Kidney capillary endothelial cell (primary cell): Measurements from ENCODE around the gene PMP22.
A peak's percentile ranks its signal among the peaks of the same experiment; 100 is the strongest.

Experiments
- DNase-seq: peaks from one replicate; pipeline ENCODE4 v3.0.0-alpha.2; 2018; ENCODE audit warnings: low spot score

The PMP22 gene

DNA sequence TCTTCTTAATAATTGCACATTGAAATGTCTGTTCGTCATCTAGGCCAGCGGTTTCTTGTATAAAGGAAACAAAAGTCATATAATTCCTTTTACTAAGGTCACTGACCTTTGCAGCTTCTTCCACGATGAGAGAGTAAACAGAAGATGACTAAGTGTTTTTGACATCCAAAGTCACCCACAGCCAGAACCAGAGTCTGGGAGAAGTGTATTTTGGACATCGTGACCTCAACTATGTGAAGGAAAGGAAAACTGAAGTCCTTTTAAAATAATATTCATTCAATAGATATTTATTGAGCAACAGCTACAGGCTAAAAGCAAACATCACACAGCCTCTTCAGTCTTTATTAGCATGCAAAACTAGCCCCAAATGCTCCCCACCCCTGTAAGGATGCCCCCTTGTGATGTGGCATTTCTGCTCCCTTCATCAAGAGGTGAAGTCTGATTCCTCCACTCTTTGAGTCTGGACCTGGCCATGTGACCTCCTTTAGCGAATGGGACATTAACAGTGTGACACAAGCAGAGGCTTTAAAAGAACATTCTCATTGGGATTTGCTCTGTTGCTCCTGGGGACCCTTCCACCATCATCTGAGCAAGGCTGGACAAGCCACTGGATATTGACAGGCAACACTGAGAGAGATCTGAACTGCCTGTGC is 8.1 kb upstream of the PMP22 start:
- DNase-seq: peak; percentile 58

DNA sequence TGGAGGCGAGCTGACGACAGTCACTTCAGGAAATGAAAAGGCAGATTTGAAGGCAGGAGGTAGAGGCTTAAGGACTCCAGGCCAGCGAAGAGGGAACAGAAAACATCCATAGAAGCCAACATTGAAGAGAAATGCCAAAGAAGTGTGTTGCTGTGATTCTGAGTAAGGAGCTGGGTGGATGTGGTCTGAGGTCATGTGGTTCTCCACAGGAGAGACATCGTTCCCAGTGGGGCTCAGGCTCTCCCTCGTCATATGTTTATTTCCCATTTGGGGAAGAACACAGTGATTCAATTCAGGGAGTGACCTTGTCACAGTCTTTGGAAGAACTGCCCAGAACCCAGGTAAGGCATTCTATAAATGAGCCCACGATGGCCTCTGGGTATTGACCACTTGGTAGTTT is 6.6 kb upstream of the PMP22 start:
- no peak for DNase-seq

DNA sequence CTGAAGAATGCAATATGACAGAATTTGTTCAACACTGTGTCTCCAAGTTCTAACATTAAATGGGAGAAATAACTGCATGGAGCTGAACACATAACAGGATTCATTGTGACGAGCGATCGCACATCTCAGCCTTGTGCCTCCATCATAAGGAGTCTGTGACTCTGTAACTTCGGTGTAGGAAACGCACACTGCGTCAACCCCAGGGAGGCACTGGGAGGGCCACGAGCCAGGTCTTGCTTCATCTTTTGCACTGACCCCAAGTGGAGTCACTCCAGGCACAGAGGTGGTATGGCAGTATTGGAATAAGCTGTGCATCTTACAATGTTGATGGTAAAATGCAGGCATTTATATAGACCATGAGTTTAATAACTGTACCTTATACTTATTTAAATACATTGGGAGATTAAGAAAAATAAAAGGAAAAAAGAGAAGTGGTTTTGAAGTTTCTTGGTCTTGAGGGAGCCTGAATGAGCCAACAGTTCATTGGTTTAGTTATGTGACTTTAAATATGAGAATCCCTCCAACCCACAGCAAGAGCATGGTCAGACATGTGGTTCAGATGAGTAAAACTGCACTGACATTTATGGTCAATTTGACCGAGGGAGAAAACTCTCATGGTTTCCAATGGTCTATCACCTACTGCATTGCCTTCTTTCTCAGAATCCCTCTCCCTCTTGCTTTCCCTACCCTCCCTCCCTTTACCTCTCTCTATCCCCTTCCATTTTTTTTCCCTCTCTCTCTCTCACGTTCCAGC is 5.7 kb upstream of the PMP22 start:
- no peak for DNase-seq

- DNase-seq: no peak
These were observed 4.6 kb upstream of the PMP22 start for GRCh38 chr17:15269780-15270089.

DNA sequence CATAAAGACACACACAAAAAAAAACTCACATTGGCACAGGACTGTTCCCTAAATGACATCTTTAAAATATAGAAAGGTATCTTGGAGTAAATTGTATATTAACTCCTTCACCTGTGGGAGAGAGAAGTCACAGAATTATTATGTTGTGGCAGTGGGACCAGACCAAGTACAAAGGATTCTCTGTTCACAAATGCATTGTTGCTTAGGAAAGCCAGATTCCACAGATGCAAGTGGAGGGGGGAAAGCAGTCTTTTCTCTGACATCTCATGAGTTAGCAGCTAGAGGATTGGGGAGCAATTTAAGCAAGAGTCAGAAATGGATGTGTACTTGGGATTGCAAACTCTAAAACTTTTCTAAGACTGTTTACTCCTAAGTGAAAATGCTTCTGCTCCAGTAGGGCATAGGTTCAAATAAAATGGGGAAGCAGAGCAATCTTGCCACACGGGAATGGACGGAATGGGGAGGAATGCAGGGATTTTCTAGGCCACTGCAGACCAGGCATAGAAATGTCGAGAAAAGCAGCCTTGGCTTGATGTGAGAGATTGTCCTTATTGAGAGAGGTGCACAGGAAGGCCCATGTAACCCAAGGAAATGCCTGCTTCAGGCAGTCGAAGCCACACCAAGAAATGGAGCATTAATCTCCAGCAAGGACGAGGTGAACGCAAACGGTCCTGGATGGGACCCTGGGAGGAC is 4.1 kb upstream of the PMP22 start:
- no peak for DNase-seq

DNA sequence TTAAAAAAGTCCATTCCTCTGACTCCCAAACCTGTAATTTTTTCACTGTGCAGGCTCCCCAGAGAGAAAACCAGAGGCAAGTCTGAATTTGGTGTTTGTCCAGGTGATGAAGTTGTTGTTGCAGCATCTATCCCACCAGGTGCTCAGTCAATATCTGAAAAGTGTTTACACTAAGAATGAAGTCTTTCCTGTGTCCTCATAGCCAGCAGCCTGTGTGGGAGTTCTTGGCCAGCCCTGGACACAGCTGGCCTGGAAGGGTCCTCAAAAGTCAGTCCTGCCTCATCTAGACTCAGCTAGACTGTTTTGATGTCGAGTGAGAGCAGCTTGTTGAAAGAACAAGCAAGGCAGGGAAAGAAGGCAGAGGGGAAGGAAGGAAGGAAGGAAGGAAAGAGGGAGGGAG is 3.3 kb upstream of the PMP22 start:
- DNase-seq: no peak

GRCh38 chr17:15267996-15268395 is 2.9 kb upstream of the PMP22 start:
- no peak for DNase-seq

DNA sequence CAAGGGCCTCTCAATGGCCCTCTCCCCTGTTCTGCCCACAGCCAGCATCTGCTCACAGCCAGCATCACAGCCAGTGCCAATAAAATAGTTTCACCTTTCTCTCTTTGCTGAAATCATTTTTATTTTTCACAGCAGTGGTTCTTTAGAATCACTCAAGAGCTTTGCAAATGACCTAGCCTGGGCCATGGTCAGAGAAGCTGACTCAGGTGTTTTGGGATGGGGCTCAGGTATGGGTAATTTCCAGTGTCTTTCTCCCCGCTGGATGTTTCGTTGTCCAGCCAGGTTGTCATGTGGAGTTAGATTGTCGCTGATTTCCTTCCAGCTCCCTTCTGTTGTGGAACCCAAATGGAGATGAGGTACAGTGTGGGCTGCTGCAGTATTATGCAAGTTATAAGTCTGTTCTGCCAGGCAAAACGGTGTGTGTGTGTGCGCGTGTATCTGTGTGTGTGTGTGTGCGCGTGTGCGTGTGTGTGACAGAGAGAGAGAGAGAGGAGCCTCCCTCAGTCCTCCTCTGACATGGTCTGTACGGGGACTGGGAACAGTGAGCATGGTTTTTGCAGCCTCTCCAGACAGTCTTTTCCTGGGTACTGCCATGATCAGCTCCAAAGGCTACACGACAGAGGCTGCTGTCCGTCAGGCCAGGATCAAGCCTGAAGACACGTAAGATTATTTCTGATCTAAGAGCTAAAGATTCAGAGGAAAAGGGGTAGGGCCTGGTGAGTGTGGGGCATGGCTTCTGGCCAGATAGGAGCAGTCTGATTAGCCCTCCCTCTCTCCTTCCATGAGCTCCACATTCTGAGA is 1.4 kb upstream of the PMP22 start:
- no peak for DNase-seq

- no peak for DNase-seq
These were observed 584 bp downstream of the PMP22 start for GRCh38 chr17:15264542-15264941.

DNA sequence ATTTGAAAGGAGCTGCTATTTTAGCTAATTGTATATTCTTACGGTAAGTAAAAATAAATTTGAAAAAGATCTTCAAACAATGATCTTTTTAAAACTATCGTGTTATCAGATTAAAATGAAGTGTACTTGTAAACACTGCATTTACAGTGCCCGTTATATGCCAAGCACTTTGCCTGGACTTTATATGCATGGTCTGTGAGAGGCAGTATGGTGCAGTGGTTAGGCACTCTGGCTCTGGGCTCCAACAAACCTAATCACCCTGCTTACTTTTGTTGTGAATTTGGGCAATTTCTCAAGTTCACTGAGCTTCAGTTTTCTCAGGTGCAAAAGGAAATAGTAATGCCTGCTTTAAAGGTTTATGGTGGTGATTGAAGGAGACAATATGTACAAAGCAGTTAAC is 1.4 kb downstream of the PMP22 start:
- DNase-seq: no peak

DNA sequence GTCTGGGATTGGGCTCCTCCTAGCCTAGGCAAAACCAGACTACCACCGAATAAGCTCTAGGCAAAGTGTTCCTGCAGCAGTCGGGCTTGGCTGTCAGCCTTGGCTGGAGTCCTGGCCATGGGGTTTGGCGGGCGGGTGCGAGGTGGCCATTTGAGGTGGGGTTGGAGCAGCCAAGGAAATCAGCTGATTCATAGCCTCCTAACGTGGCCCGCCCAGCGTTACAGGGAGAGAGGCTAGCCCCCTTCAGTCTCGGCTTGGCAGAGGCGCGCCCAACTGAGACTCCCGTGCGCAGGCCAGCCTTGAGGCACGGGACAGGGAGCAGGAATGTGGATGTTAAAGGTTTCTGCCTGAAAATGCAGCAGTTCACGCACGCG is 1.9 kb downstream of the PMP22 start:
- peak; percentile 60 for DNase-seq

GRCh38 chr17:15262291-15263205 is 2.6 kb downstream of the PMP22 start:
- DNase-seq: peak; percentile 81

- peak; percentile 30 for DNase-seq
These were observed 3.3 kb downstream of the PMP22 start for GRCh38 chr17:15261802-15262290.

DNA sequence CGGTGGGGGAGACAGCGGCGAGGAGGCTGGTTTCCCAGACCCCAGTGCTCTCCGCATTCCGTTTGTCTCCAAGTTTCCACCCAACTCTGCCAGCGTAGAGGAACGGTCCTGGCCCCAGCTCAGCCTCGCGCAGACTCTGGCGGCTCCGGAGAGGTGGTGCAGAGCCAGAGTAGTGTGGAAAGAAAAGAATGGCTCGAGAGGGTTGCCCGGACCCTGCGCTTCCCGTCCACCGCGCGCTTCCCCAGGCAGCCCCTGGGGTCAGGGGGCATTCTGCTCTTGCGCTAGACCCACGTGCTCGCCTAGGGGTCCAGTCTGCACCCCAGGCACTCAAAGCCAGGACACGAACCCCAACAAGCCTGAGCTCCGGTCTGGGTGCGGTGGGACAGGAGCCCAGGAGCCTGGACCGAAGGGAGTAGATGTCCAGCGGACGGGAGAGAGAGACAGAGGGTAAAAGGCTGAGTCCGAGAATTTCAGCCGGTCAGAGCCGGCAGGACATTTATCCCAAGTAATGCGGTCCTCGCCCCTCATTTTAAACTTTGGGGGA is 3.8 kb downstream of the PMP22 start:
- peak; percentile 60 for DNase-seq

DNA sequence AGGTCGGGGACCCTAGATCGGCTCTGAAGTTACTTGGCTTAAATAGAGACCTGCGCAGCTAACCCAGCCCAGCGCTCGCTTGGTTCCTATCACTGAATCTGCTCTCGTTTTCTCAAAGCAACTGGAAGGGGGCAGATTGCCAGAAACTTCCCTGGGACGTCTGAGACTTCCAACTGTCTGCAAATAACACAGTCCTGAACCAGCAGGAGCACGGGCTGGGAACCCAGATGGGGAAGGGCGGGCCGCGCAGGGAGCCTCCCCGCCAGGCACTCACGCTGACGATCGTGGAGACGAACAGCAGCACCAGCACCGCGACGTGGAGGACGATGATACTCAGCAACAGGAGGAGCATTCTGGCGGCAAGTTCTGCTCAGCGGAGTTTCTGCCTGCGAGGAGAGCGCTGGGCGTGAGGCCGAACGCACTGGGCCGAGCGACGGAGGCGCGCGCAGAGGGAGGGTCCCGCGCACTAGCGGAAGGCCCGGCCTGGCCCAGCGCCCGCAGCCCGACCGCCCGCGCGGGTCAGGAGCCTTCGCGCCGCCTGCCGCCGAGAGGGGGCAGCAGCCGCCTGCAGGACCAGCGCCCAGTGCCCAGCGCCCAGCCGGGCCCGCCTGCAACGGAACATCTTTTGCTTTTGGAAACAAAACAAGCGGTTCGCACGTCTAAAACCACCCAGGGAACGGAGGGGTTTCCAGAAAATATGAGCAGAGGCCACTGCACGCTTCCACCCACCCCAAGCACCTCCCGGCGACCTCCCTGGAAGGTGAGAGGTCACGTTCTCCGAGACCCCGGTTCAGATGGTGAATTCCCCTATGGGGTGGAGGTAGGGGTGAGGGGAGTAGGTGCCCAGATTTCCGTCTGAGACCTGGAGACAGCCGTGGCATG is 4.5 kb downstream of the PMP22 start:
- peak; percentile 87 for DNase-seq

- no peak for DNase-seq
These were observed 7.2 kb downstream of the PMP22 start for GRCh38 chr17:15257796-15258512.

DNA sequence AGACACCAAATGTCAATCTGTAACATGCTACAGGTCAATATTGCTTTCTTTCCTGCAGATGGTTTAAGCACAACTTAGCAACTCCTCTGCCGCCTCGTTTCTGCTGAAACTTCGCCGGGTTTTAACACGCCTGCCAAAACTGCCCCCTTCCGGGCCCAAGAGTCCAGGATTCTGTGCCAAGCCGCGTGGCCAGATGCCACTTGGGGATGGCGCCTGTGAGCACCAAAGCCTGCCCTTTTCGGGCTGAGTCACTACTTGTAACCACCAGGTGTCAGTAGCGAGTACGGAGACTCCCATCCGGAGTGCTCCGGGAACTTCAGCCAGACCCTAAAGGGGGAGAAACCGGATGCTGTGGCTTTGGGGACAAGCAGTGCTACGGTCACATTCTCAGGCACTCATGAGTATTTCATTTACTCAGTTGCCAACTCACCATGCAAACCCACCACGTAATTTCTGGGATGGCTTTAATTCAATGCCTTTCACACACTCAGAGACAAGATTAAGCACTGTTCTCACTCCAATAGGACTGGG is 7.8 kb downstream of the PMP22 start:
- DNase-seq: peak; percentile 82

GRCh38 chr17:15256689-15257088 is 8.4 kb downstream of the PMP22 start:
- DNase-seq: no peak
